ENCODE measurements around the gene ARL6IP4.

DNA sequence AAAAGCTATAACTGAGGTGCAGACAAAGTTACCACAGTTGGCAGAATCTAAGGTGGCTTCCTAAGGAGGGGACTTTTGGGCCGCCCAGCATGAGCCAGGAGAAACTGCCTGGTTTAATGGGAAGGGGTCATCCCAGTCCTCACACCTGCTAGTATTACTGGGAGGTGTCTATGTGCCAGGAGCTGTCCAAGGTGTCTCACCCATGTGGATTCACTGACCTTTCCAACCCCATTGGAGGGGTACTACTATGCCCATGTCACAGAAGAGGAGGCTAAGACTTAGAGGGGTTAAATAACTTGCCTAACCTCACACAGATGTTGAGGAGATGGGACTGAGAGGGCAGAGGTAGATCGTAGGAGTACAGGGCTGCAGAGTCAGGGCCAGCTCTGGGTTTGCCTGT is 24.4 kb upstream of the ARL6IP4 start:
- no peak for TF ChIP-seq POLR2A (IDR thresholded peaks at IDR 0.05; ENCODE audit: extremely low read depth, insufficient read length)
- TF ChIP-seq, protein P1, sequence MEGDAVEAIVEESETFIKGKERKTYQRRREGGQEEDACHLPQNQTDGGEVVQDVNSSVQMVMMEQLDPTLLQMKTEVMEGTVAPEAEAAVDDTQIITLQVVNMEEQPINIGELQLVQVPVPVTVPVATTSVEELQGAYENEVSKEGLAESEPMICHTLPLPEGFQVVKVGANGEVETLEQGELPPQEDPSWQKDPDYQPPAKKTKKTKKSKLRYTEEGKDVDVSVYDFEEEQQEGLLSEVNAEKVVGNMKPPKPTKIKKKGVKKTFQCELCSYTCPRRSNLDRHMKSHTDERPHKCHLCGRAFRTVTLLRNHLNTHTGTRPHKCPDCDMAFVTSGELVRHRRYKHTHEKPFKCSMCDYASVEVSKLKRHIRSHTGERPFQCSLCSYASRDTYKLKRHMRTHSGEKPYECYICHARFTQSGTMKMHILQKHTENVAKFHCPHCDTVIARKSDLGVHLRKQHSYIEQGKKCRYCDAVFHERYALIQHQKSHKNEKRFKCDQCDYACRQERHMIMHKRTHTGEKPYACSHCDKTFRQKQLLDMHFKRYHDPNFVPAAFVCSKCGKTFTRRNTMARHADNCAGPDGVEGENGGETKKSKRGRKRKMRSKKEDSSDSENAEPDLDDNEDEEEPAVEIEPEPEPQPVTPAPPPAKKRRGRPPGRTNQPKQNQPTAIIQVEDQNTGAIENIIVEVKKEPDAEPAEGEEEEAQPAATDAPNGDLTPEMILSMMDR (IDR thresholded peaks at IDR 0.05; ENCODE audit: low read depth, low read length), result no peak

Measured in NB4 (cell line).